RWPE1 (cell line): ENCODE results near the gene BAZ1B.
A peak's percentile ranks its signal among the peaks of the same experiment; 100 is the strongest.
"Not testable (repeated sequence)": the region's sequence is repeated elsewhere in the genome, so short reads cannot be mapped to it uniquely, and the experiment has no call there.

Experiments used
- CTCF ChIA-PET: fragments of 350-600 bp; sonication (Branson Sonifier 250); formaldehyde crosslinking; extraction: SDS; loops from one replicate; lab custom pipeline; 2021; lab: Yijun Ruan, JAX
- POLR2A ChIA-PET: fragments of 400-600 bp; formaldehyde crosslinking; extraction: SDS; loops from one replicate; lab custom pipeline; 2020; ENCODE audit warnings: antibody characterized with exemption; ENCODE audit not compliant: low non-redundant PET; lab: Yijun Ruan, JAX
- DNase-seq: peaks from one replicate; pipeline ENCODE4 v3.0.0; 2012; ENCODE audit warnings: low spot score
- H3K27ac ChIP-seq: fragments of 450-650 bp; 2 replicates; pipeline ENCODE4 v1.5.1; 2017
- TF ChIP-seq, protein P1 (sequence below): fragments of 450-650 bp; conservative IDR thresholded peaks from 2 replicates; pipeline ENCODE4 v1.5.1; 2017; ENCODE audit warnings: low read depth, mild to moderate bottlenecking

Gene BAZ1B

DNA sequence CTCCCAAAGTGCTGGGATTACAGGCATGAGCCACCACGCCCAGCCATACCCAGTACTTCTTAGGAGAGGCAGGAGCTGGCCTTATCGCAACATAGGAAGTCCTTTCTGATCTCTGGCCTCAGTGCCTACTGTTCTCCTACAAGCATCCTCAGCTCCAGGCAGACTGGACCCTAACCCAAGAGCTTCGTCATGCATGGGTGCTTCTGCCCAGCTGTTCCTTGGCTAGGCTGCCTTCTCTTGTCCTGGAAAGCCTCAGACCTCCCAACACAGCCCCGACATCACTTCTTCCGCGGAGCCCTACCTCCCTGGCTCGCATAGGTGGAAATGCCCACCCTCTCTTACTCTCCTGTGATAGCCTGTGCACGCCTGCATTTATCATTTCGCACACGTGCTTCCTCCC, 19.6 kb upstream of the BAZ1B start:
- no peak overlapping the region for H3K27ac ChIP-seq
- TF ChIP-seq, protein P1, sequence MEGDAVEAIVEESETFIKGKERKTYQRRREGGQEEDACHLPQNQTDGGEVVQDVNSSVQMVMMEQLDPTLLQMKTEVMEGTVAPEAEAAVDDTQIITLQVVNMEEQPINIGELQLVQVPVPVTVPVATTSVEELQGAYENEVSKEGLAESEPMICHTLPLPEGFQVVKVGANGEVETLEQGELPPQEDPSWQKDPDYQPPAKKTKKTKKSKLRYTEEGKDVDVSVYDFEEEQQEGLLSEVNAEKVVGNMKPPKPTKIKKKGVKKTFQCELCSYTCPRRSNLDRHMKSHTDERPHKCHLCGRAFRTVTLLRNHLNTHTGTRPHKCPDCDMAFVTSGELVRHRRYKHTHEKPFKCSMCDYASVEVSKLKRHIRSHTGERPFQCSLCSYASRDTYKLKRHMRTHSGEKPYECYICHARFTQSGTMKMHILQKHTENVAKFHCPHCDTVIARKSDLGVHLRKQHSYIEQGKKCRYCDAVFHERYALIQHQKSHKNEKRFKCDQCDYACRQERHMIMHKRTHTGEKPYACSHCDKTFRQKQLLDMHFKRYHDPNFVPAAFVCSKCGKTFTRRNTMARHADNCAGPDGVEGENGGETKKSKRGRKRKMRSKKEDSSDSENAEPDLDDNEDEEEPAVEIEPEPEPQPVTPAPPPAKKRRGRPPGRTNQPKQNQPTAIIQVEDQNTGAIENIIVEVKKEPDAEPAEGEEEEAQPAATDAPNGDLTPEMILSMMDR: no peak
- ChIA-PET POLR2A (interaction anchor here (0.6 kb wide), 1 partner anchor 11 kb away, joined by 3 read pairs; no protein-coding TSS in a partner anchor), CTCF (no interaction called here)
- no peak for DNase-seq

DNA sequence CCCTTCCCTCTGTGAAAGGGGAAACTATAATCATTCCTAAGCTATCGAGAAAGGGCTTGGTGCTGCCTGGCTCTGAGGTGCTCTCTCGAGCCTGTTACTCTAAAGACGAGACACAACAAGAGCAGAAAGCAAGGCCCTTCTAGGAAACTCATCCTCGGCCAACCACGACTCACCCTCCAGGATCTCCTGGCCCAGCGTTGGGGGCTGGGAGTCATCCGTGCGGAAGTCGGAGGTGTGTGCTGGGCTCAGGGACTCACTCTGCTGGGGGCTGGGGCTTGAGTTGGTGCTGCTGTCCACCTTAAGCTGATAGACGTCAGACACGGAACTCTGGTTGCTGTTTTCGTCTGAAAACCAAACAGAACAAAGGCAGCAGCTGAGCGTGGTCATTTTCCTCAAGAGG, 17.6 kb upstream of the BAZ1B start:
- ChIA-PET POLR2A (no interaction called here), CTCF (interaction anchor here (0.7 kb wide), 2 partner anchors 19 to 24 kb away, joined by 3 to 5 read pairs; no protein-coding TSS in a partner anchor)

DNA sequence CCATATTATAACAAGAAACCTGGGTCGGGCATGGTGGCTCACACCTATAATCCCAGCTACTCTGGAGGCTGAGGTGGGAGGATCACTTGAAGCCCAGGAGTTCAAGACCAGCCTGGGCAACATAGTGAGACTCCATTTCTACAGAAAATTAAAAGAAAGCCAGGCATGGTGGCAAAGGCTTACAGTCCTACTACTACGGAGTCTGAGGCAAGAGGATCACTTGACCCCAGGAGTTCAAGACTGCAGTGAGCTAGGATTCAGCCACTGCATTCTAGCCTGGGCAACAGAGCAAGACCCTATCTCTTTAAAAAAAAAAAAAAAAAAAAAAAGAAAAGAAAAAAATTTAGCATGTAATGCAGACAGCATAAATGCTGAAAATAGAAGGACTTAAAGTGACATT, 16.4 kb upstream of the BAZ1B start:
- CTCF ChIA-PET: interaction anchor here (0.6 kb wide), 1 partner anchor 20 kb away, joined by 3 read pairs; no protein-coding TSS in a partner anchor
- H3K27ac ChIP-seq, DNase-seq, POLR2A ChIA-PET: not testable (repeated sequence)

More for the DNA sequence above, 17.6 kb upstream of the BAZ1B start:
- H3K27ac ChIP-seq: no peak overlapping the region
- DNase-seq: no peak
- TF ChIP-seq, protein P1: no peak

DNA sequence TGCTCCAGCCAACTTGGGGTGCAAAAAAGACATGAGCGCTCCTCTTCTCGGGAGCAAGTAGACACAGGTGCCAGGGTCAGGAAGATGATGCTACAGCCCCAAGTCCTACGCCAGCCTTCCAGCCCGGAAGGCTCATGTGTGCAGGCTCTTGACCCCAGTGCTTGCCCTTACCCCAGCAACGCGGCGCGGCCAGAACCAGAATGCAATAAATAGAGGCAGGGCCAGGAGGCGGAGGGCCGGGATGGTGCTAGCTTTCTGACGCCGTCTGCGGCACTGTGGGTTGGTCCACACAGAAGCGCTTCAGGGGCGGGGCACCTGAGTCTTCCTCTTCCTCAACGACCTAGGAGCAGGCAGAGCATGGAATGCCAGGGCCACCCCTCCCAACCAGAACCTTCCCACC, 15.0 kb upstream of the BAZ1B start:
- ChIA-PET POLR2A (interaction anchor here (0.6 kb wide), 1 partner anchor 185 kb away, joined by 3 read pairs; no protein-coding TSS in a partner anchor), CTCF (no interaction called here)
- H3K27ac ChIP-seq: peak overlapping the region; percentile 17
- TF ChIP-seq, protein P1: no peak
- no peak for DNase-seq

DNA sequence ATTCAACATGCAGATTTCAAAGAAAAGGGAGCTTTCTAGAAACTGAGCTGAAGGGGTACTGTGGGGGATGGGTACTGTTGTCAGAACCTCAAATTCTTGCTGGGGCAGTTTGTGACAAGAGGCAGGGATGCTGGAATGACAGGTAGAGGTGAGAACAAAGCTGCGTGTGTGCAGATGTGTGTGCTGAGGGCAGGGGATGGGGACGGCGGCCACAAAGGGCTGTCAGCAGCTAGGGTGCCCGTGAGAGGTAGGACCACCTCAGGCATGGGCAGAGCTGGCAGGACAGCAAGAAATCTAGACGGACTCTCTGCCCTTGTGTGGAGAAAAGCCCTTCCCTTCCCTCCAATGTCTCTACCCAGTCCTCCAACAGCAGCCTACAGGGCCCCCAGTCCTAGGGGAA, 14.4 kb upstream of the BAZ1B start:
- TF ChIP-seq, protein P1: no peak
- ChIA-PET POLR2A (no interaction called here), CTCF (no interaction called here)
- DNase-seq: no peak
- peak overlapping the region; percentile 17 for H3K27ac ChIP-seq

DNA sequence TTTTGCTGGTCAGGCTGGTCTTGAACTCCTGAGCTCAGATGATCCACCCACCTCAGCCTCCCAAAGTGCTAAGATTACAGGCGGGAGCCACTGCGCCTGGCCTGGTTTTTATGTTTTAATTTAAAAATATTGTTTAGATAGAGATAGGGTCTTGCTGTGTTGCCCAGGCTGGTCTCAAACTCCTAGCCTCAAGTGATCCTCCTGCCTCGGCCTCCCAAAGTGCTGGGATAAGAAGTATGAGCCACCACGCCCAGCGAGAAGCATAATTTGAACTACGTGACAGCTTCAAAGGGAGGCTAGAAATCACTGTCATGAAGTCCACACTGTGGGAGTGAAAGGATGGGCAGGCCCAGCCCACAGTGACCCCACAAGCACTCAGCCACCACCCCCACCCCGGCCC, 13.8 kb upstream of the BAZ1B start:
- POLR2A ChIA-PET, CTCF ChIA-PET, DNase-seq: not testable (repeated sequence)
- peak overlapping the region; percentile 60; the same call in 1 of the 2 replicates for H3K27ac ChIP-seq

DNA sequence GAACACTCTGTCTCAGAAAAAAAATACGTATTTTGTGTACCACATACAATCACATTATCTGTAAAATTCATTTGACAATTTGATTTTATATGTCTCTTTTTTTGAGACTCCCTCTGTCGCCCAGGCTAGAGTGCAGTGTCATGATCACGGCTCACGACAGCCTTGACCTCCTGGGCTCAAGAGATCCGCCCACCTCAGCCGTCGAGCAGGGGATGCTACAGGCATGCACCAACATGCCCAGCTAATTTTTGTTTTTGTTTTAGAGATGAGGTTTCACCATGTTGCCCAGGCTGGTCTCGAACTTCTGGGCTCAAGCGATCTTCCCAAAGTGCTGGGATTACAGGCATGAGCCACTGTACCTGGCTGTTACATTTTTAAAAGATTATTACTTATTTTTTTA, 11.6 kb upstream of the BAZ1B start:
- CTCF ChIA-PET: interaction anchor here (0.6 kb wide), 1 partner anchor 20 kb away, joined by 3 read pairs; no protein-coding TSS in a partner anchor
- DNase-seq: no peak
- TF ChIP-seq, protein P1: no peak
- POLR2A ChIA-PET: no interaction called here
- peak overlapping the region; percentile 60 for H3K27ac ChIP-seq
